Left ventricle myocardium superior (tissue), 1 donor: ENCODE data around the gene LMAN1L. TPM values are rescaled to one million over a fixed set of nuclear protein-coding genes. Genes with fewer than 3 reads are reported as not detected.

Source experiments
- ATAC-seq: fragments of 200-7000 bp; cut with Tn5 transposase; one replicate; pipeline ENCODE4 v1.9.1; 2020; ENCODE audit warnings: mild to moderate bottlenecking, moderate library complexity
- DNase-seq: peaks from one replicate; pipeline ENCODE4 v3.0.0-alpha.2; 2020
- intact Hi-C: fragments of 100-400 bp; cut with micrococcal nuclease; formaldehyde crosslinking; loops from one replicate; pipeline ENCODE4 v1.11.0; 2022
- total RNA-seq: library from RNA; stranded (reverse); fragmentation: NEBNext Ultra II Directional; extraction: Animal tissue kit (Norgen Biotek cat#: 25700); gene quantifications from one replicate; pipeline ENCODE4 v1.2.1, GENCODE V29; 2021
- donor health status: DM: no; HTN: yes; CAD: no; lungs with severe emphysema.

Gene LMAN1L
- total RNA-seq, 1 donor from 2014 or later = 23.5 TPM

- ATAC-seq (peak; percentile 91), DNase-seq (peak; percentile 96)
- intact Hi-C loops = loop anchor here (10.0 kb wide), 1 partner anchor 62 kb away; the partner anchor contains the start of gene FAM219B
These were observed 30.2 kb downstream of the LMAN1L start, which contains the start of gene ULK3 for GRCh38 chr15:74842581-74843444. Gene ULK3 (minus strand): TSS chr15:74843156. CDS start chr15:74843105, 51 bp downstream.

GRCh38 chr15:74843445-74843828, 30.8 kb downstream of the LMAN1L start:
- DNase-seq (no peak), ATAC-seq (no peak)
- intact Hi-C loops = loop anchor here (10.0 kb wide), 1 partner anchor 61 kb away; the partner anchor contains the start of gene FAM219B

- intact Hi-C loops = loop anchor here (10.0 kb wide), 1 partner anchor 61 kb away; the partner anchor contains the start of gene FAM219B
- DNase-seq (no peak), ATAC-seq (no peak)
These were observed 31.3 kb downstream of the LMAN1L start for GRCh38 chr15:74843891-74844299.

- ATAC-seq (no peak), DNase-seq (no peak)
- intact Hi-C loops = loop anchor here (10.0 kb wide), 1 partner anchor 60 kb away; the partner anchor contains the start of gene FAM219B
These were observed 31.9 kb downstream of the LMAN1L start for GRCh38 chr15:74844319-74845207.

- intact Hi-C loops = loop anchor here (10.0 kb wide), 1 partner anchor 60 kb away; the partner anchor contains the start of gene FAM219B
- DNase-seq = no peak
- no peak for ATAC-seq
These were observed 32.6 kb downstream of the LMAN1L start for GRCh38 chr15:74845208-74845568.

- ATAC-seq = no peak
- no peak for DNase-seq
- intact Hi-C loops = loop anchor here (10.0 kb wide), 1 partner anchor 59 kb away; the partner anchor contains the start of gene FAM219B
These were observed 32.9 kb downstream of the LMAN1L start for GRCh38 chr15:74845581-74845980.

- DNase-seq = peak; percentile 75
- intact Hi-C loops = loop anchor here (10.0 kb wide), 1 partner anchor 57 kb away; the partner anchor contains the start of gene FAM219B
- ATAC-seq = peak; percentile 48
These were observed 34.8 kb downstream of the LMAN1L start for GRCh38 chr15:74847432-74847831.

- no peak for DNase-seq
- intact Hi-C loops = no loop called here
- ATAC-seq = no peak
These were observed 37.8 kb downstream of the LMAN1L start for GRCh38 chr15:74850393-74850792.

GRCh38 chr15:74851960-74852359, 39.3 kb downstream of the LMAN1L start:
- intact Hi-C loops = no loop called here
- ATAC-seq = no peak
- no peak for DNase-seq

GRCh38 chr15:74854453-74855022, 41.9 kb downstream of the LMAN1L start:
- DNase-seq (no peak), ATAC-seq (no peak)
- intact Hi-C loops = no loop called here

- intact Hi-C loops = no loop called here
- no peak for DNase-seq
- ATAC-seq = peak; percentile 69
These were observed 43.2 kb downstream of the LMAN1L start for GRCh38 chr15:74855857-74856256.

- intact Hi-C loops = no loop called here
- ATAC-seq (no peak), DNase-seq (no peak)
These were observed 43.9 kb downstream of the LMAN1L start for GRCh38 chr15:74856537-74856936.

GRCh38 chr15:74857082-74857655, 44.5 kb downstream of the LMAN1L start:
- intact Hi-C loops = no loop called here
- no peak for DNase-seq

GRCh38 chr15:74857671-74858368, 45.2 kb downstream of the LMAN1L start:
- ATAC-seq (no peak), DNase-seq (no peak)
- intact Hi-C loops = no loop called here

More at GRCh38 chr15:74857082-74857655, 44.5 kb downstream of the LMAN1L start:
- ATAC-seq = peak; percentile 71

GRCh38 chr15:74858369-74858740, 45.7 kb downstream of the LMAN1L start:
- DNase-seq = no peak
- intact Hi-C loops = no loop called here
- ATAC-seq = no peak

- intact Hi-C loops = no loop called here
- DNase-seq (peak; percentile 13), ATAC-seq (peak; percentile 51)
These were observed 50.8 kb downstream of the LMAN1L start for GRCh38 chr15:74863239-74864056.

- peak; percentile 1 for DNase-seq
- ATAC-seq = no peak
- intact Hi-C loops = no loop called here
These were observed 51.7 kb downstream of the LMAN1L start for GRCh38 chr15:74864296-74864695.
